Fibroblast of villous mesenchyme (primary cell): ENCODE data around the gene PDE6D. TPM values are rescaled to one million over a fixed set of nuclear protein-coding genes. Genes with fewer than 3 reads are reported as not detected.

Experiments used
- DNase-seq: peaks from one replicate; pipeline ENCODE4 v3.0.0-alpha.2; 2010; ENCODE audit warnings: low read depth
- H3K4me3 ChIP-seq: 2 replicates; pipeline ENCODE4 v1.5.1; 2011; ENCODE audit warnings: low read depth, mild to moderate bottlenecking, low read length
- total RNA-seq: library from RNA; depleted of rRNA; stranded (reverse); fragments of >200 nt; gene quantifications from 2 replicates; pipeline ENCODE4 v1.2.3, GENCODE V29; 2012
- TF ChIP-seq, protein P1 (sequence below): IDR thresholded peaks from 2 replicates; pipeline ENCODE4 v1.5.1; 2012; ENCODE audit warnings: low read depth, mild to moderate bottlenecking, low read length; ENCODE audit not compliant: insufficient read depth

Gene PDE6D
- total RNA-seq, 1 donor: 24.6 TPM

DNA sequence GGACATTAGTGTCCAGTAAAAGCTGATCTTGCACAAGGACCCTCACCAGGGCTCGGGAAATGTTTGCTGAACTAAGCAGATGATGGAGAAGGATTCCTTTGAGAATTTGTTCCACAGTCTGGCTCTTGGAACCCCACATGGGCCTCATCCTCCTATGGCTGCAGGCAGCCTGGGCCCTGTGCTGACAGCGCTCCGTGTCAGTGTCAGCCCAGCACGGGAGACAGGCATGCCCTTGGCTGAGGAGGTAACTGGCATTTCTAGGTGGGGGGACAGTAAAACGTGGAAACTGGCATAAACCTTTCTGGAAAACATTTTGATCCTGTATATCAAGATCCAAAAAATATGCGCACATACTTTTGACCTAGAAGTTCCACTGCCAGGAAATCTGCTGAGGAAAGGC lies 62.3 kb downstream of the PDE6D start:
- TF ChIP-seq, protein P1, sequence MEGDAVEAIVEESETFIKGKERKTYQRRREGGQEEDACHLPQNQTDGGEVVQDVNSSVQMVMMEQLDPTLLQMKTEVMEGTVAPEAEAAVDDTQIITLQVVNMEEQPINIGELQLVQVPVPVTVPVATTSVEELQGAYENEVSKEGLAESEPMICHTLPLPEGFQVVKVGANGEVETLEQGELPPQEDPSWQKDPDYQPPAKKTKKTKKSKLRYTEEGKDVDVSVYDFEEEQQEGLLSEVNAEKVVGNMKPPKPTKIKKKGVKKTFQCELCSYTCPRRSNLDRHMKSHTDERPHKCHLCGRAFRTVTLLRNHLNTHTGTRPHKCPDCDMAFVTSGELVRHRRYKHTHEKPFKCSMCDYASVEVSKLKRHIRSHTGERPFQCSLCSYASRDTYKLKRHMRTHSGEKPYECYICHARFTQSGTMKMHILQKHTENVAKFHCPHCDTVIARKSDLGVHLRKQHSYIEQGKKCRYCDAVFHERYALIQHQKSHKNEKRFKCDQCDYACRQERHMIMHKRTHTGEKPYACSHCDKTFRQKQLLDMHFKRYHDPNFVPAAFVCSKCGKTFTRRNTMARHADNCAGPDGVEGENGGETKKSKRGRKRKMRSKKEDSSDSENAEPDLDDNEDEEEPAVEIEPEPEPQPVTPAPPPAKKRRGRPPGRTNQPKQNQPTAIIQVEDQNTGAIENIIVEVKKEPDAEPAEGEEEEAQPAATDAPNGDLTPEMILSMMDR: no peak
- no peak overlapping the region for H3K4me3 ChIP-seq
- DNase-seq: no peak

GRCh38 chr2:231717281-231718171 lies 63.6 kb downstream of the PDE6D start:
- TF ChIP-seq, protein P1: no peak

DNA sequence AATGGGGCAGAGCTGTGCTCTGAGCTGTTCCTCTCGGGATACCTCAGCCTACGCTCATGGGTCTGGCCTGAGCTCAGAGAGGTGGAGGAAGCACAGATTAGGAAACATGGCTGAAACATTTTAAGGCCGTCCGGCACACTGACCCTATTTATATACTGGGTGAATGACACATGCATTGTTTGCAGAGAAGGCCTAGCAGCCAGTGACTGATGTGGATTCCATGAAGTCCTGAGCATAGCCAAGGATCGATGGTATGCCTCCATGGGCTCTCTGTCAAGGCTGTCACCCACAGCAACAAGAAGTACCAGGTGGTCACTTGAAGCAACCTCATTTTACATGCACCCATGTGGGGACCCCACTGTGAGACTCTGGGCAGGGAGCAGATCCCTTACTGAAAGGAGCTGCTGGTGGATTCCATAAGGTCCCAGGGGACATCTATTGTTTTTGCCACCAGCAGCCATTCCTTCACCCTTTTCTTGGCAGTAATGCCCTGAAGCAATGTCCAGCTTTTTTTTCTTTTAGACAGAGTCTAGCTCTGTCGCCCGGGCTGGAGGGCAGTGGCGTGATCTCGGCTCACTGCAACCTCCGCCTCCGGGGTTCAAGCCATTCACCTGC lies 64.3 kb downstream of the PDE6D start:
- no peak for DNase-seq
- TF ChIP-seq, protein P1: no peak
- no peak overlapping the region for H3K4me3 ChIP-seq

More at GRCh38 chr2:231717281-231718171, 63.6 kb downstream of the PDE6D start:
- DNase-seq: peak; percentile 13
- H3K4me3 ChIP-seq: no peak overlapping the region

DNA sequence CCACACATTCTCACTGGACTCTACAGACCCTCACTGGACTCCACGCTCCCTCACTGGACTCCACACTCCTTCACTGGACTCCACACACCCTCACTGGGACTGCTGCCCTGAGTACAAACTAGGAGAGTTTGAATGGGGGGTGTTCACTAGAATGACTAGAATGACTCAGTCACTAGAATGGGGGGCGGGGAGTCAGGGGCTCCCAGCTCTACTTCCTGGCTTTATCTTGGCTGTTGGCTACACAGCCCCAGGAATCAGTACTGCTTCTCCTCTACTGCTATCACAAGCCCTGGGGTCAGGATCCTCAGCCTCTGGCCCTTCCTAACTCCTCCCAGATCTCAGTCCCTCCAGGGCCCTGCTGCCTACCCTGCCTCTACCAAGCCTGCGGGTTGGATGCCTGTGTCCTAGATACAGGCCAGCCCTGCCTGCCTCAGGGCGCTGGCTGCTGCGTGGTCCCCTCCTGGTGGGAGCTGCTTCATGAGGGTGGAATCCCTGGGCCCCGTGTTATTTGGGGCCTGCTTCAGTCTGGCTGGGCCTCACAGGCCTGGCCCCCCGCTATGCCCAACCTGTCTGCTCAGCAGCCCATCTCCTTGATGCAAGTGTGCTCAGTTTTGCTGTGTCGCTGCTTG lies 65.0 kb downstream of the PDE6D start:
- H3K4me3 ChIP-seq: no peak overlapping the region
- TF ChIP-seq, protein P1: no peak
- DNase-seq: no peak

DNA sequence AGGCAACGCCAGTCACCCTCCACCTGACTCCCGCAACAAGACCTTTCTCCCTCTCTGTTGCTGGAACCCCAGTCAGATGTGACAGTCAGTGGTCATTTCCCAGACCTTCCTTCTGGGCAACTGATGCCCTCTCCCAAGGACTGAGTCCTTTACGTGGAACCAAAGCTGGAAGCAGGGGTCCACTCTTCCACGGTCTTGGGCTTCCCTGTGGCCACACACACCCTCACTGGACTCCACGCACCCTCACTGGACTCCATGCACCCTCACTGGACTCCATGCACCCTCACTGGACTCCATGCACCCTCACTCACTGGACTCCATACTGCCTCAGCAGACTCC lies 65.6 kb downstream of the PDE6D start:
- no peak for DNase-seq
- H3K4me3 ChIP-seq: no peak overlapping the region

More for the DNA sequence above, 65.6 kb downstream of the PDE6D start:
- TF ChIP-seq, protein P1: peak; percentile 1
